ENCODE measurements around the gene FAM20A.
"Not testable (repeated sequence)": the region's sequence is repeated elsewhere in the genome, so short reads cannot be mapped to it uniquely, and the experiment has no call there.

The FAM20A gene

GRCh38 chr17:68591583-68591982 lies 9.6 kb downstream of the FAM20A start:
- in situ Hi-C loops (cut with HindIII; ENCODE audit: low sequenced_read_pairs), result no loop called here

GRCh38 chr17:68589086-68589485 lies 12.1 kb downstream of the FAM20A start:
- in situ Hi-C loops (cut with HindIII; ENCODE audit: low sequenced_read_pairs), result no loop called here

GRCh38 chr17:68588362-68588761 lies 12.8 kb downstream of the FAM20A start:
- in situ Hi-C loops (cut with HindIII; ENCODE audit: low sequenced_read_pairs), result no loop called here

- in situ Hi-C loops (cut with HindIII; ENCODE audit: low sequenced_read_pairs), result no loop called here
Observed at GRCh38 chr17:68587847-68588246, 13.3 kb downstream of the FAM20A start.

GRCh38 chr17:68587026-68587425 lies 14.1 kb downstream of the FAM20A start:
- in situ Hi-C loops (cut with HindIII; ENCODE audit: low sequenced_read_pairs), result no loop called here

GRCh38 chr17:68585643-68586042 lies 15.5 kb downstream of the FAM20A start:
- in situ Hi-C loops (cut with HindIII; ENCODE audit: low sequenced_read_pairs), result no loop called here

GRCh38 chr17:68584581-68585303 lies 16.4 kb downstream of the FAM20A start:
- in situ Hi-C loops (cut with HindIII; ENCODE audit: low sequenced_read_pairs), result no loop called here

- in situ Hi-C loops (cut with HindIII; ENCODE audit: low sequenced_read_pairs), result not testable (repeated sequence)
Observed at GRCh38 chr17:68582867-68583266, 18.3 kb downstream of the FAM20A start.

- in situ Hi-C loops (cut with HindIII; ENCODE audit: low sequenced_read_pairs), result no loop called here
Observed at GRCh38 chr17:68581863-68582645, 19.1 kb downstream of the FAM20A start.

- in situ Hi-C loops (cut with HindIII; ENCODE audit: low sequenced_read_pairs), result no loop called here
Observed at GRCh38 chr17:68580236-68580770, 20.9 kb downstream of the FAM20A start.

- in situ Hi-C loops (cut with HindIII; ENCODE audit: low sequenced_read_pairs), result no loop called here
Observed at GRCh38 chr17:68579194-68579927, 21.8 kb downstream of the FAM20A start.

GRCh38 chr17:68578236-68578635 lies 22.9 kb downstream of the FAM20A start:
- in situ Hi-C loops (cut with HindIII; ENCODE audit: low sequenced_read_pairs), result no loop called here

GRCh38 chr17:68577497-68577821 lies 23.7 kb downstream of the FAM20A start:
- in situ Hi-C loops (cut with HindIII; ENCODE audit: low sequenced_read_pairs), result no loop called here

- in situ Hi-C loops (cut with HindIII; ENCODE audit: low sequenced_read_pairs), result no loop called here
Observed at GRCh38 chr17:68576811-68577496, 24.2 kb downstream of the FAM20A start.

- in situ Hi-C loops (cut with HindIII; ENCODE audit: low sequenced_read_pairs), result no loop called here
Observed at GRCh38 chr17:68576137-68576536, 25.0 kb downstream of the FAM20A start.

- in situ Hi-C loops (cut with HindIII; ENCODE audit: low sequenced_read_pairs), result no loop called here
Observed at GRCh38 chr17:68573338-68573737, 27.8 kb downstream of the FAM20A start.

- in situ Hi-C loops (cut with HindIII; ENCODE audit: low sequenced_read_pairs), result no loop called here
Observed at GRCh38 chr17:68572138-68572842, 28.9 kb downstream of the FAM20A start.

- in situ Hi-C loops (cut with HindIII; ENCODE audit: low sequenced_read_pairs), result no loop called here
Observed at GRCh38 chr17:68570526-68570925, 30.6 kb downstream of the FAM20A start.

GRCh38 chr17:68569346-68569745 lies 31.8 kb downstream of the FAM20A start:
- in situ Hi-C loops (cut with HindIII; ENCODE audit: low sequenced_read_pairs), result no loop called here

- in situ Hi-C loops (cut with HindIII; ENCODE audit: low sequenced_read_pairs), result no loop called here
Observed at GRCh38 chr17:68568581-68568980, 32.6 kb downstream of the FAM20A start.

Measured in endothelial cell of hepatic sinusoid (primary cell).